Fibroblast of skin of left quadriceps (primary cell): ENCODE measurements around the gene FGF14.

Source experiments
- DNase-seq, 2 experiments: peaks; one replicate each; pipeline ENCODE4 v3.0.0-alpha.2; 2013; ENCODE audit warnings: low read depth in 2 of 2

FGF14 gene

GRCh38 chr13:101985321-101985720 lies 416.5 kb downstream of the FGF14 start:
- DNase-seq, result no peak

- DNase-seq, result no peak
These were observed 418.9 kb downstream of the FGF14 start for GRCh38 chr13:101982903-101983302.

- DNase-seq, result no peak
These were observed 422.0 kb downstream of the FGF14 start for GRCh38 chr13:101979825-101980224.

DNA sequence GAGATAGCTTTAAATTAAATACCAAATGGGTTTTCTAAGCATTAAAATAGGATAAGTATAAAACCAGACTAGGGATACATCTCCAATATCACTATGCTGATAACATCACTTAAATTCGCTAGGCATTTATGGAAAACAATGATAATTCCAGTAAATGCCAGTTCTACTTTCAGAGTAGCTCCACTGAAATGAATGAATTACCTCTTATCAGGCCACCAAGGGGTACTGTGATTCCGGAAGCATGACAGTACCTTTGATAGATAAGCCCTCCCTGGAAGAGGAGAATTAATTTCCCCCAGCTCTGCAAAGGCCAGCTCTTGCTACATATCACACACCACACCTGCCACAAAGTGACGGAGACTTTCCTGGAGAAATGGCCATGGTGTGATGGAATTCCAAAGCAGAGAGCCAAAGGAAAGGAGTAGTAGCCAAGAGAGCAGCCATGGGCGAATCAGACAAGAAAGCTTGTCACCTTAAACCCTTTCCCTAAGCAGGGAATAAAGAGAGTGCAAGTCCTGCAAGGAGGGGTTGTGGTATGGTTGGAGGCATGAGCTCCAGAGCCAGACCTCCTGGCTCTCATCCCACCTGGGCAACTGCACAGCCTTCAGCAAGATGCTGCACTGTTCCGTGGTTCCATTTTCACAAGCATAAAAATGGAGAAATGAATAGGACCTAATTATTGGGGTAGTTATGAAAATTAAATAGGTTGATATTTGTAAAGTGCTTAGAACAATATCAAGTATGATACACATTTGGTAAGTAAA lies 423.1 kb downstream of the FGF14 start:
- no peak for DNase-seq

GRCh38 chr13:101977475-101977874 lies 424.4 kb downstream of the FGF14 start:
- DNase-seq, result no peak

DNA sequence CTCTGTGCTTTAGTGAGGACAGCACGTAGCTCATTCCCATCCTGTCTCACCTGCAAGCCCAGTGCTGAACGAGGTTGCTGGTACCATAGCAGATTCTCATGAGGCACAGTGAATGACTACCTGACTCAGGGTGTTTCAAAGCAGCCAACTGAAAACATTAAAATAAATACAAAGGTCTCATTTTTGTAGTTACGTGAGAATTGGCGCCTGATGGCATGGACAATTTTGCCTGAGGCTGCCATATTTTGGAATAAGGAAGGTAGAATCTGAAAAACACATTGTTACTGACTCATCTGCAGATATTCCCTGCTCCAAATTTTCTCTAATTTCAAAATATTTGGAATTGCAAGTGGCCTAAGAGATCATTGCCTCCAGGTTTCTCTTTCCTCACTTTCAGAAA lies 429.7 kb downstream of the FGF14 start:
- DNase-seq, result no peak

- no peak for DNase-seq
These were observed 431.5 kb downstream of the FGF14 start for GRCh38 chr13:101970341-101970740.

DNA sequence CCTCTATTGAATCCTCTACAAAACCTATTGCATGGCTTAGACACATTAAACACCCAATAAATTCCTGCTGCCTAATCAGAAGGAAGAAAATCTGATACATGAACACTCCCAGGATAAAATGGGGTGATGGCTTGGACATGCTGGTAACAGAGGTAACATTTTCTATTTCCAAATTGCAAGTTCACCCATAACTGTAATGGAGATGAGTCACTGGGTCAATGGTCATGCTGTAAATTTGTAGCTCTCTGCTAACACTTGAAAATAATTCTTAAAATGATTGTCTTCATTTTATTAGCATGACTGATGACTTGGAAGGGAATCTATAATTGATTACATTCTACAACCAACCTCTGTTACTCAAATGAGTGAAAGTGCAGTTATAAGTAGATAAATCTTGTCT lies 434.1 kb downstream of the FGF14 start:
- DNase-seq, result no peak

DNA sequence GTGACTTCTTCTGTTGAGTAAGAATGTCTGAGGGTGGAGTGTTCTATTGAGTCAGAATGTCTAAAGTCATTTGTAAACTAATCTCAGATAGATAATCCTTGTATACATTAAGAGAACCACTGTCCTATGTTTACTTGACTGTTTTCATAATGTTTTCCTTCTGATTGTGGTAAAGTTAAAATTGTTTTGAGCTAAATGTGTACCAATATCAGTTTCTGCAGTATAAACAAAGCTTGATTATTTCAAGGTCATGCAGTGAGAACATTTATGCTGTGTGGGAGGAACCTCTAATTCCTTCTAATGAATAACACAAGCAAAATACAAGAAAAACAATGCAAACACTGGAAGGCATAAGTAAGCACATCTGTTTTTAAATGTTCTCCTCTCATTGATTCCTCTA lies 434.6 kb downstream of the FGF14 start:
- no peak for DNase-seq

DNA sequence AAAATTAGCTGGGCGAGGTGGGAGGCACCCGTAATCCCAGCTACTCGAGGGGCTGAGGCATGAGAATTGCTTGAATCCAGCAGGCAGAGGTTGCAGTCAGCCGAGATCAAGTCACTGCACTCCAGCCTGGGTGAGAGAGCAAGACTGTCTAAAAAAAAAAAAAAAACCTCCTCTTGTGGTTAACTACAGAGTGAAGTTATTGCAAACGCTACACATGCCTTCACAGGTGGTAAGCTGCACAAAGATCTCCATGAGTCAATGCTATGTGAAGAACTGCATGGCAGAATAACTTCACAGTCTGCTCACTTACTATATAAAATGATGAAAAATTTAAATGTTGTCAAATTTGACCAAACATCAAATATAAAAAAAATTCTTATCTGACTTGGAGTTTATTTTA lies 436.8 kb downstream of the FGF14 start:
- no peak for DNase-seq

DNA sequence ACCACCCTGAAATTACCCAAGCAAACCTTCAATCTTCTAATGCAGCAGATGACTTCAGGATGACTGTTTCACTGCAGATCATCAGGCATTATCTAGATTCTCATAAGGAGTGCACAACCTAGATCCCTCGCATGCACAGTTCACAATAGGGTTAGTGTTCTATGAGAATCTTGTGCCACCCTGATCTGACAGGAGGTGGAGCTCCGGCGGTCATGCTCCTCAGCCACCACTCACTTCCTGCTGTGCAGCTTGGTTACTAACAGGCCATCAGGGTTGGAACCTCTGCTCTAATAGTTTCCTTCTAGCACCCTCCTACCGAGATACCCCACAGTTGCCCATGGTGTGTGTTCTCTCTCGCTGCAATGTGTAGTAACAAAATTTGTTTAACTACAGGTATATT lies 442.8 kb downstream of the FGF14 start:
- no peak for DNase-seq

- no peak for DNase-seq
These were observed 446.1 kb downstream of the FGF14 start for GRCh38 chr13:101955764-101956163.

DNA sequence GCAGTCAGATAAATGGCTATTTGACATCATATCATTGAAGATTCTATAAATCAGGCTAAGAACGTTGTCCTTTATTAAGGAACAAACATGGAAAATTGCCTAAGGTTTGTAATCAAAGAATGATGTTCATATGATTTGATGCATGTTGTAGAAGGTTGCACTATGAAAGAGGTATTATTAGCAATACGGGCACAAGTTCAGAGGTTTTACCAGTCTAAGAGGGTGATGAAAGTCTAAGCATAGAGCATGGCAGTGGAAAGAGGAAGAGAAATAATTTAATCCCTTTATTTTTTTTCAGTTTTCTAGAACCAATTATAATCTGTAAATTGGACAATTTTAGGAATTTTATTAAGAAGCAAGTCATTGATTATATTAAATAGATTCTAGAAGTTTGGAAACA lies 450.7 kb downstream of the FGF14 start:
- DNase-seq, result no peak

DNA sequence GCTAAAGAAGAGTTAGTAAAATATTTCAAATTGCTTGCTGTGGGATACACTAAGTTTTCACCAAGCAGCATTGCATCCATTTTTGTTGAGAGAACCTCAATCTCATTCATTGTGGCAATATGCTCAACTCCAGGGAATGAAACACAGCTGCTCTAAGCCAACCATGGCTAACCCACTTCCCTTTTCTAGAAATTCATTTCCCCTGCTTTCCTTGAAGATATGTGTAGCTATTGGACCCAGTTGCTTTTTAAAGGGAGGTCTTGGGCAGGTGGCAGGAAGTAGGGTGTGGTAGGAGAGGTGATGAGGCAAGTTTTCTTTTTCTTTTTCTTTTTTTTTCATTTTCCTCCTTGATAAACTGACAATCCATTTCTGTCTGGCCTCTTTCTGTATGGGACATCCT lies 452.2 kb downstream of the FGF14 start:
- DNase-seq, result no peak

GRCh38 chr13:101946401-101946800 lies 455.4 kb downstream of the FGF14 start:
- no peak for DNase-seq

- no peak for DNase-seq
These were observed 456.4 kb downstream of the FGF14 start for GRCh38 chr13:101945435-101945834.

DNA sequence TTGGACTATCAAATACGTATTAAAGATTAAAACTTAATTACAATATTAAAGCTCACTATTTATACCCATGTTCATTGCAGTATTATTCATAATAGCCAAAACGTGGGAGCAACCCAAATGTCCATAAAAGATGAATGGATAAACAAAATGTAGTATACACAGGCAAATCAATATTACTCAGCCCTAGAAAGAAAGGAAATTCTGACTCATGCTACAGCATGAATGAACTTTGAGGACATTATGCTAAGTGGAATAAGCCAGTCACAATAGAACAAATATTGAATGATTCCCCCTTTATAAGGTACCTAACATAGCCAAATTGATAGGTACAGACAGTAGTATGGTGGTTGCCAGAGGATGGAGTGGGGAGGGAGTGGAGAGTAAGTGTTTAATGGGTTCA lies 457.3 kb downstream of the FGF14 start:
- DNase-seq, result no peak

DNA sequence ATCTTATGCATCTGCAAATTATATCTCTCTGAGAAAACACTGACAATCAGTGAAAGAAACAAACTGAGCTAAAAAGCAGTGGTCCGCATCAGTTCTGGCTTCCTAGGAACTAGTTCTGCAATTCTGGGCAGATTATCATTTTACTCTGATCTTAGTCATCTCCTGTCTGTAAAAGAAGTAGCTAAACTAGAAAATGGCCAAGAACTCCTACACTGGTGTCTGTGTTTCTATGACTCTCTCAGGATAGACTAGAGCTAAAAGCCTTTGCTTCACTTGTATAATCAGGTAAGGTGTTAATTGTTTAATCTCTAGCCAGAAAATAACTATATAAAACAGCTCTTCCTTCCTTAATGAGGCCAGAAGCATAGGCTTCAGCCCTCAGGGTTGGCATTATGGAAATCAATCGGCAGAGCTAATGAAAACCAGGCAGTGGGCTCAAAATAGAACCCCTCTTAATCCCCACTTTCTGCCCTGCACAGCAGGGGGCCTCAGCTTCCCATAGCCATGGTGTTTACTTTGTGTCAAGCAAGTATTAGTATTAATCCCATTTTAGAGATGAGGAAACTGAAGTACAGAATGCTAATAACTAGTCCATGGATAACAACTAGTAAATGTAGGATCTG lies 459.2 kb downstream of the FGF14 start:
- no peak for DNase-seq

GRCh38 chr13:101942038-101942437 lies 459.8 kb downstream of the FGF14 start:
- DNase-seq, result no peak

DNA sequence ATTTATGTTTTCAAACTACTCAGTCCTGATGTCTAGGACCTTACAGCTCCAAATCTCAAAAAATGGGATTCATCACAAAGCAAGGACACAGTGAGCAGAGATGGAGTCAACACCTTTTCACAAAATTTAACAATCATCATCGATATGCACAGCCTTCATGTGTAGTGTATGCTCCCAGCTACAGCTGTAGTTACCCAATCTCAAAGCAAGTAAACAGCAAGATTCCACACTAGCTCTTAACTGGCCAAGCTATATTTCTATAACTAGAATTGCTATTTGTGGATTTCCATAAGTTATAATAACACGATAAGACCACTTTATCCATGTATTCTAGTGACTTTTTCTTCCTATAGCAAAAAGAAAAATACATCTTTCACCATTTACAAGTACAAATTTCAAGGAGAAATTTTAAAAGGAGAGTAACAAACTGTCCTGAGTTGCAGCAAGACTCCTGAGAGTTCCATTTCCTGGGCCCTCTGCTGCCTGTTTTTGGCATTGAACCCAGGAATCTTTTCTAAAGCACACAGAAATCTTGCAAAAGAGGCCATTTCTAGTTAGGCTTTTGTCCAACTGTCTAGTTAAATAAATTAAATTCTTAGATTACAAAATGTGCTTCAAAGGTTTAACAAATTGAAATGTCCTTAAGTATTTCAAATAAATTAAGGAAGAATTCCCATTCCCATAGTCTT lies 460.6 kb downstream of the FGF14 start:
- DNase-seq, result no peak

- no peak for DNase-seq
These were observed 462.5 kb downstream of the FGF14 start for GRCh38 chr13:101939370-101939769.

DNA sequence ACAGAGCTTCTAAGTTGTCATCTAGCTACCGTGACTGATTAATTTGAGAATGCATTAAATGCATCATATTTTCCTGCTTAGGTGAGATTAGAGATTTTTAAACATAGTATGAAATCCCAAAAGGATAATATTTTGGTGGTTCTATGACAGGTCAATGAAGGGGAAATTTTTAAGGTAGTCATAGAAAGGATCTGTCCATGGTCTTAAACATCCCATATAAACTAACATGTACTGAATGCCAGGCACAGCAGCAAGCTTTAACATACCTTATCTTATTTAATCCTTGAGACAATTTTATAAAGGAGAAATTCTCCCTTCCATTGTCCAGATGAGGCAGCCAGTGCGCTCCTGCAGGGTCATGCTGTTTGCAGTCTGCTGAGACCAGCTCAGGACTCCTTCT lies 466.0 kb downstream of the FGF14 start:
- DNase-seq, result no peak

- DNase-seq, result no peak
These were observed 470.7 kb downstream of the FGF14 start for GRCh38 chr13:101931186-101931585.
